ENCODE results near the gene CRABP2.

GRCh38 chr1:156747742-156748669, 42.6 kb upstream of the CRABP2 start:
- TF ChIP-seq, protein P1, sequence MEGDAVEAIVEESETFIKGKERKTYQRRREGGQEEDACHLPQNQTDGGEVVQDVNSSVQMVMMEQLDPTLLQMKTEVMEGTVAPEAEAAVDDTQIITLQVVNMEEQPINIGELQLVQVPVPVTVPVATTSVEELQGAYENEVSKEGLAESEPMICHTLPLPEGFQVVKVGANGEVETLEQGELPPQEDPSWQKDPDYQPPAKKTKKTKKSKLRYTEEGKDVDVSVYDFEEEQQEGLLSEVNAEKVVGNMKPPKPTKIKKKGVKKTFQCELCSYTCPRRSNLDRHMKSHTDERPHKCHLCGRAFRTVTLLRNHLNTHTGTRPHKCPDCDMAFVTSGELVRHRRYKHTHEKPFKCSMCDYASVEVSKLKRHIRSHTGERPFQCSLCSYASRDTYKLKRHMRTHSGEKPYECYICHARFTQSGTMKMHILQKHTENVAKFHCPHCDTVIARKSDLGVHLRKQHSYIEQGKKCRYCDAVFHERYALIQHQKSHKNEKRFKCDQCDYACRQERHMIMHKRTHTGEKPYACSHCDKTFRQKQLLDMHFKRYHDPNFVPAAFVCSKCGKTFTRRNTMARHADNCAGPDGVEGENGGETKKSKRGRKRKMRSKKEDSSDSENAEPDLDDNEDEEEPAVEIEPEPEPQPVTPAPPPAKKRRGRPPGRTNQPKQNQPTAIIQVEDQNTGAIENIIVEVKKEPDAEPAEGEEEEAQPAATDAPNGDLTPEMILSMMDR (IDR thresholded peaks at IDR 0.05; ENCODE audit: borderline replicate concordance, extremely low read depth, low read length, poor library complexity, severe bottlenecking): no peak
- no peak for TF ChIP-seq EZH2 (IDR thresholded peaks at IDR 0.05; ENCODE audit: borderline replicate concordance, low read depth, low read length, severe bottlenecking)
